Neuronal stem cell (in vitro differentiated cells): ENCODE data around the gene CRACR2A.

ENCODE experiments used
- DNase-seq: peaks from one replicate; pipeline ENCODE4 v3.0.0-alpha.2; 2013; ENCODE audit warnings: low spot score
- H2AFZ ChIP-seq: one replicate; pipeline ENCODE4 v1.6.1; 2013; ENCODE audit warnings: mild to moderate bottlenecking, low read length, inconsistent platforms
- H2AK5ac ChIP-seq: 2 replicates; pipeline ENCODE4 v1.6.1; 2013; ENCODE audit warnings: low read depth, mild to moderate bottlenecking, inconsistent platforms, low read length, moderate library complexity, mixed read lengths
- H2BK120ac ChIP-seq: 2 replicates; pipeline ENCODE4 v1.6.1; 2013; ENCODE audit warnings: low read depth, mild to moderate bottlenecking, inconsistent platforms, low read length, moderate library complexity, mixed read lengths
- H2BK12ac ChIP-seq: one replicate; pipeline ENCODE4 v1.6.1; 2013; ENCODE audit warnings: low read length, inconsistent platforms
- H2BK15ac ChIP-seq: 2 replicates; pipeline ENCODE4 v1.6.1; 2013; ENCODE audit warnings: mild to moderate bottlenecking, low read length, inconsistent platforms, mixed read lengths
- H2BK5ac ChIP-seq: one replicate; pipeline ENCODE4 v1.6.1; 2013; ENCODE audit warnings: inconsistent platforms, mild to moderate bottlenecking, low read length, moderate library complexity
- H3K14ac ChIP-seq: one replicate; pipeline ENCODE4 v1.6.1; 2013; ENCODE audit warnings: low read length, inconsistent platforms
- H3K18ac ChIP-seq: 2 replicates; pipeline ENCODE4 v1.6.1; 2013; ENCODE audit warnings: low read length, inconsistent platforms
- H3K23ac ChIP-seq: 2 replicates; pipeline ENCODE4 v1.6.1; 2013; ENCODE audit warnings: low read depth, mild to moderate bottlenecking, mixed read lengths, low read length, inconsistent platforms; ENCODE audit not compliant: poor library complexity
- H3K27ac ChIP-seq: replicated peaks from 3 replicates; pipeline ENCODE4 v1.5.1; 2013; ENCODE audit warnings: low read length, inconsistent platforms
- H3K27me3 ChIP-seq, 3 experiments: 2 replicates each; pipeline ENCODE4 v1.6.1; 2013; ENCODE audit warnings: low read length in 3 of 3, mild to moderate bottlenecking in 2 of 3, inconsistent platforms in 1 of 3, low read depth in 1 of 3, mixed read lengths in 1 of 3, moderate library complexity in 1 of 3; ENCODE audit not compliant: control insufficient read depth in 3 of 3, insufficient read depth in 3 of 3
- H3K36me3 ChIP-seq, 2 donors: replicated peaks in 1 of 2; 2 replicates each; pipeline ENCODE4 v1.6.1; 2013; ENCODE audit warnings: low read length in 2 of 2; ENCODE audit not compliant: control insufficient read depth in 2 of 2, insufficient read depth in 2 of 2
- H3K4ac ChIP-seq: 2 replicates; pipeline ENCODE4 v1.6.1; 2013; ENCODE audit warnings: inconsistent platforms, mild to moderate bottlenecking, low read length, moderate library complexity
- H3K4me1 ChIP-seq, 2 donors: 1 replicate in 1 of 2; 2 replicates in 1 of 2; pipeline ENCODE4 v1.6.1; 2013; ENCODE audit warnings: low read length in 2 of 2, low read depth in 1 of 2; ENCODE audit not compliant: control insufficient read depth in 2 of 2, insufficient read depth in 1 of 2
- H3K4me2 ChIP-seq: one replicate; pipeline ENCODE4 v1.6.1; 2013; ENCODE audit warnings: mild to moderate bottlenecking, low read length, inconsistent platforms; ENCODE audit not compliant: insufficient read depth, poor library complexity, severe bottlenecking
- H3K4me3 ChIP-seq, 2 donors: 2 replicates each; pipeline ENCODE4 v1.5.1; 2013; ENCODE audit warnings: low read length in 2 of 2, mild to moderate bottlenecking in 2 of 2, inconsistent platforms in 1 of 2, moderate library complexity in 1 of 2
- H3K79me1 ChIP-seq: one replicate; pipeline ENCODE4 v1.6.1; 2013; ENCODE audit warnings: low read depth, mild to moderate bottlenecking, inconsistent platforms, low read length, moderate library complexity
- H3K9ac ChIP-seq: one replicate; pipeline ENCODE4 v1.6.1; 2013; ENCODE audit warnings: mild to moderate bottlenecking, low read depth, low read length, inconsistent platforms; ENCODE audit not compliant: poor library complexity
- H3K9me3 ChIP-seq, 2 donors: replicated peaks in 1 of 2; 2 replicates each; pipeline versions ENCODE3 to v1.6.1; 2013; ENCODE audit warnings: low read length in 2 of 2, mild to moderate bottlenecking in 2 of 2, inconsistent platforms in 1 of 2, low read depth in 1 of 2, mixed read lengths in 1 of 2, moderate library complexity in 1 of 2; ENCODE audit not compliant: control insufficient read depth in 2 of 2, insufficient read depth in 1 of 2
- H4K8ac ChIP-seq: one replicate; pipeline ENCODE4 v1.6.1; 2013; ENCODE audit warnings: low read depth, mild to moderate bottlenecking, inconsistent platforms, low read length, moderate library complexity
- H4K91ac ChIP-seq: one replicate; pipeline ENCODE4 v1.6.1; 2013; ENCODE audit warnings: low read length, low read depth, mild to moderate bottlenecking, inconsistent platforms; ENCODE audit not compliant: poor library complexity
- WGBS, 2 donors: extraction: QIAGEN DNeasy Blood & Tissue Kit; methylation state at CpG; one replicate each; pipeline ENCODE4 v1.1.7; 2013; ENCODE audit warnings: missing lambda C conversion rate in 2 of 2, mixed read lengths in 1 of 2; ENCODE audit not compliant: insufficient read length in 2 of 2, insufficient replicate concordance in 1 of 2; ENCODE audit errors: extremely low coverage in 2 of 2; 5-methylcytosine and 5-hydroxymethylcytosine counted together

CRACR2A gene

DNA sequence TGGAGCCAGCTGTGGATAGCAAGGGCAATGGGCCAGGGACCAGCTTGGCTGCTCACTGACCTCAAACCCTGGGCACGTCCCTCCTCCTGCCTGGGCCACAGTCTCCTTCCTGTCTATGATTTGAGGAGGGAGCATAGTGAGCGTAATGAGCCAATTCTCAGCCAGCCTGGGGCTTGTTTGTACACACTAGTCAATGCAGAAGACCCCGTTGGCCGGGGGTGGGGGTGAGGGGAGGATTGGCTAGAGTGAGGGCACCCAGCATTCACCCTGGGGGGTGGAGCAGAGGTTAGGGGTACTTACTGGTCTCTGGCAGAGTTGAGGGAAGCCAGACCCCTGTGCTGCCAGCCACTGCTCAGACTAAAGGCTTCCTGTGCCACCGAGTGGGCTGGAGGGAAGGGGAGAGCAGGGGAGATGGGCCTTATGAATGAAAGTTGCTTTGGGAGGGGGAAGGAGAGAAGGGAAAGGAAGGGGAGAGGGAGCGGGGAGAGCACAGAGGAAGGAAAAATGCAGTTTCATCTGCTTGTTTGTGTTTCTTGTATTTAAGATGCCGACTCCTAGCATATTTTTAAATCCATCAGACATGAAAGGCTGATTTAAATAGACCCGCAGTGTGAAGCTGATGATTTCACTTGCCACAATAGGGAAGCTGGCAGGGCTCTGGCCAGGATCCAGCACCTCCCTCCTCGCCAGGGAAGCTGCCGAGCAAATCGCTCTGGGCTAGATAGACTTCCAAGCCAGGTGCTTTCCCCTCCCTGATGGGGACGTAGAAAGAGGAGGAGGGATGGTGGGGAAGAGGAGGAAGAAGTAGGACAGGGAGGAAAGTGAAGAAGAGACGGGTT, 147.9 kb downstream of the CRACR2A start:
- Histone ChIP-seq H3K79me1 (no peaks in the 10 kb centered on the region), H3K23ac (no peak overlapping the region), H2BK12ac (no peak overlapping the region), H3K18ac (no peak overlapping the region), H4K8ac (no peak overlapping the region), H2BK15ac (no peak overlapping the region), H3K14ac (no peak overlapping the region), H3K36me3 (no peaks in the 10 kb centered on the region), H2AK5ac (no peak overlapping the region), H3K9me3 (peaks cover 0 to 11% of the 10 kb centered on the region in 2 donors), H3K4me3 (no peak overlapping the region), H2AFZ (peak overlapping the region; percentile 69), H2BK5ac (no peak overlapping the region), H3K27me3 (peaks cover 0 to 3% (median 0%) of the 10 kb centered on the region in 3 experiments), H3K4me1 (peaks cover 13 to 26% of the 10 kb centered on the region in 2 donors), H3K27ac (no peak overlapping the region), H4K91ac (no peak overlapping the region), H3K4me2 (no peak overlapping the region), H3K9ac (no peak overlapping the region), H3K4ac (no peak overlapping the region), H2BK120ac (no peak overlapping the region)
- no CpG with 5 or more reads among the region's 13 CpGs for WGBS, 2 donors
- DNase-seq, result no peak

DNA sequence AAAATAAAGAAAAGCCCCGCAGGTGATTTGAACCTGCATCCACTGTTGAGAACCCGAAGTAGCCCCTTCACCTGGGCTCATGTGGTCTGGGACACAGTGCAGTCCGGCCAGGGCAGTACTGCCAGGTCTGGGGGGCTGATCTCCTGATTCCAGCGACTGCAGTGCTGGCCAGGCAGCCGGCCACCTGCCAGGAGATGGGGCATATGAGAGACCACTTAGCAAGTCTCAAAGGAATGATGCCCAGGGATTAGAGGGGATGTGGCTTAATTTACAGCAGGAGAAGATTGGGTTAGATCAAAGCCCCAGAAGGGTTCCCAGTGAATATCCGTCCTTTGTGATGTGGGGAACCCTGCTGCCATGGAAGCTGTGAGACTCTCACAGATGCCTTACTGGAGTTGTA, 148.6 kb downstream of the CRACR2A start:
- Histone ChIP-seq H3K4me1 (peaks cover 18 to 32% of the 10 kb centered on the region in 2 donors), H3K27ac (no peak overlapping the region), H3K27me3 (peaks cover 0 to 3% (median 0%) of the 10 kb centered on the region in 3 experiments)

DNA sequence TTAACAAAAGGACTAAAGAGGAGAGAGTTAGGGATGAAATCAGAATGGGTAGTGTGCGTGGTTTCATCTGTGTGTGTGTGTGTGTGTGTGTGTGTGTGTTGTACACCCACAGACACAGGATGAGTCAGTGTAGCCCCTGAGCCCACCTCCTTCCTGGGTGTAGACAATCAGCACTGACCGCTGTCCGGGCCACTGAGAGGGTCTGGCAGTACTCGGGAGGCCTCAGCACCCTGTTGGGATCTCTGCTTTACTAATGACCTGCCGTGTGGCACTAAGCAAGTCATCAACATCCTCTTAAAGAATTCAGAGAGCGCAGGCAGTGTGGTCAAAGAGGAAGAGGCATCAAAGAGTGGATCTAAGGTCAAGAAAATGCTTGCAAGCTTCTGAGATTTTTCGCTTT, 149.3 kb downstream of the CRACR2A start:
- Histone ChIP-seq H3K9ac (no peak overlapping the region), H3K14ac (no peak overlapping the region), H2BK12ac (no peak overlapping the region), H2BK5ac (no peak overlapping the region), H4K91ac (no peak overlapping the region), H3K27ac (no peak overlapping the region), H3K23ac (no peak overlapping the region), H3K4me2 (no peak overlapping the region), H3K4ac (no peak overlapping the region), H2AFZ (no peak overlapping the region), H4K8ac (no peak overlapping the region), H3K9me3 (no peaks in the 10 kb centered on the region), H3K79me1 (no peaks in the 10 kb centered on the region), H3K18ac (no peak overlapping the region), H3K27me3 (peaks cover 0 to 3% (median 0%) of the 10 kb centered on the region in 3 experiments), H3K4me3 (no peak overlapping the region), H2BK120ac (no peak overlapping the region), H2BK15ac (no peak overlapping the region), H3K4me1 (peaks cover 22 to 34% of the 10 kb centered on the region in 2 donors), H2AK5ac (no peak overlapping the region), H3K36me3 (no peaks in the 10 kb centered on the region)
- WGBS, 2 donors, result no CpG with 5 or more reads among the region's 7 CpGs
- DNase-seq, result no peak

More for the DNA sequence above, 148.6 kb downstream of the CRACR2A start:
- no peak overlapping the region for H3K9ac ChIP-seq
- H4K91ac ChIP-seq, result no peak overlapping the region
- no peak overlapping the region for H2BK12ac ChIP-seq
- no peak overlapping the region for H3K4me3 ChIP-seq
- H3K36me3 ChIP-seq, result no peaks in the 10 kb centered on the region
- peak overlapping the region; percentile 69 for H2AFZ ChIP-seq
- H3K4me2 ChIP-seq, result no peak overlapping the region
- H2BK120ac ChIP-seq, result no peak overlapping the region
- no CpG with 5 or more reads among the region's 6 CpGs for WGBS, 2 donors
- no peak overlapping the region for H3K23ac ChIP-seq
- H3K4ac ChIP-seq, result no peak overlapping the region
- no peak overlapping the region for H2BK5ac ChIP-seq
- no peak for DNase-seq
- no peak overlapping the region for H2BK15ac ChIP-seq
- peaks cover 0 to 7% of the 10 kb centered on the region in 2 donors for H3K9me3 ChIP-seq
- no peaks in the 10 kb centered on the region for H3K79me1 ChIP-seq
- no peak overlapping the region for H3K18ac ChIP-seq
- no peak overlapping the region for H2AK5ac ChIP-seq
- no peak overlapping the region for H4K8ac ChIP-seq
- no peak overlapping the region for H3K14ac ChIP-seq

GRCh38 chr12:3602488-3602887, 150.4 kb downstream of the CRACR2A start:
- Histone ChIP-seq H3K27ac (no peak overlapping the region), H3K36me3 (no peaks in the 10 kb centered on the region), H3K9ac (no peak overlapping the region), H2AFZ (no peak overlapping the region), H2BK15ac (no peak overlapping the region), H3K4me1 (peaks cover 22 to 38% of the 10 kb centered on the region in 2 donors), H2AK5ac (no peak overlapping the region), H2BK120ac (no peak overlapping the region), H3K4ac (no peak overlapping the region), H4K91ac (no peak overlapping the region), H3K27me3 (peaks cover 0 to 3% (median 0%) of the 10 kb centered on the region in 3 experiments), H3K4me2 (no peak overlapping the region), H2BK12ac (no peak overlapping the region), H3K79me1 (no peaks in the 10 kb centered on the region), H3K14ac (no peak overlapping the region), H3K9me3 (no peaks in the 10 kb centered on the region), H3K4me3 (no peak overlapping the region), H2BK5ac (no peak overlapping the region), H3K18ac (no peak overlapping the region), H4K8ac (no peak overlapping the region), H3K23ac (no peak overlapping the region)
- no CpG with 5 or more reads among the region's 11 CpGs for WGBS, 2 donors
- no peak for DNase-seq
